GM20431 (cell line): ENCODE measurements around the gene SCAND1.

Source experiments
- in situ Hi-C: fragments of 300-500 bp; cut with MseI, MboI; formaldehyde crosslinking; loops from one replicate; pipeline ENCODE4 v1.15.0; 2020; ENCODE audit warnings: low sequenced_read_pairs; ENCODE audit not compliant: unreplicated experiment

SCAND1 gene

GRCh38 chr20:35909796-35910195, 44.5 kb downstream of the SCAND1 start:
- in situ Hi-C loops: no loop called here

- in situ Hi-C loops: no loop called here
Measured at GRCh38 chr20:35909176-35909575, 45.1 kb downstream of the SCAND1 start.

- in situ Hi-C loops: no loop called here
Measured at GRCh38 chr20:35908007-35908406, 46.3 kb downstream of the SCAND1 start.

GRCh38 chr20:35907017-35907701, 47.1 kb downstream of the SCAND1 start:
- in situ Hi-C loops: no loop called here

- in situ Hi-C loops: no loop called here
Measured at GRCh38 chr20:35904982-35905663, 49.2 kb downstream of the SCAND1 start.

GRCh38 chr20:35903843-35904242, 50.5 kb downstream of the SCAND1 start:
- in situ Hi-C loops: no loop called here
